OCI-LY7 (cell line): Measurements from ENCODE around the gene USB1. TPM values are rescaled to one million over a fixed set of nuclear protein-coding genes. Genes with fewer than 3 reads are reported as not detected.

Experiments used
- BruUV-seq: library from RNA; stranded (reverse); fragments of 400-500 nt; replicated peaks from 2 replicates; lab custom pipeline; 2021; lab: Mats Ljungman, UMichigan
- CTCF ChIA-PET: fragments of 300-600 bp; sonication (Branson Sonifier 250); formaldehyde crosslinking; loops from one replicate; lab custom pipeline; 2022; ENCODE audit warnings: antibody characterized with exemption; ENCODE audit not compliant: unreplicated experiment; lab: Charles Lee
- POLR2A ChIA-PET: fragments of 300-600 bp; sonication (Branson Sonifier 250); formaldehyde crosslinking; loops from one replicate; lab custom pipeline; 2022; ENCODE audit warnings: antibody characterized with exemption; lab: Charles Lee
- DNase-seq: peaks from one replicate; pipeline ENCODE4 v3.0.0-alpha.2; 2015; ENCODE audit warnings: low spot score
- H2AFZ ChIP-seq: fragments of 200-600 bp; sonication (generic), shearing (Covaris generic); 2 replicates; pipeline ENCODE4 v1.6.1; 2014; ENCODE audit warnings: mild to moderate bottlenecking, antibody characterized with exemption, low read length, moderate library complexity
- H3K27ac ChIP-seq: fragments of 200-600 bp; sonication (generic); 2 replicates; pipeline ENCODE4 v1.5.1; 2014; ENCODE audit warnings: mixed run types, low read depth, mild to moderate bottlenecking, moderate library complexity, low read length, inconsistent platforms; ENCODE audit not compliant: poor library complexity, severe bottlenecking
- H3K36me3 ChIP-seq: fragments of 200-600 bp; sonication (generic); 2 replicates; pipeline ENCODE4 v1.6.1; 2014; ENCODE audit warnings: mild to moderate bottlenecking, antibody characterized with exemption, low read length, moderate library complexity, mixed read lengths; ENCODE audit not compliant: insufficient read depth
- H3K4me1 ChIP-seq: fragments of 200-600 bp; sonication (generic); 2 replicates; pipeline ENCODE4 v1.5.1; 2014; ENCODE audit warnings: mild to moderate bottlenecking, low read length; ENCODE audit not compliant: insufficient read depth, poor library complexity, severe bottlenecking
- H3K4me2 ChIP-seq: fragments of 200-600 bp; sonication (generic); 2 replicates; pipeline ENCODE4 v1.6.1; 2014; ENCODE audit warnings: mild to moderate bottlenecking, low read length
- H3K4me3 ChIP-seq: fragments of 200-600 bp; sonication (generic); 2 replicates; pipeline ENCODE4 v1.5.1; 2014; ENCODE audit warnings: mild to moderate bottlenecking, low read depth, low read length; ENCODE audit not compliant: poor library complexity, severe bottlenecking
- H3K79me2 ChIP-seq: fragments of 200-600 bp; sonication (generic); 2 replicates; pipeline ENCODE4 v1.6.1; 2016; ENCODE audit warnings: low read depth, mild to moderate bottlenecking, low read length, moderate library complexity, mixed read lengths; ENCODE audit not compliant: insufficient read depth
- H3K9me2 ChIP-seq: fragments of 200-600 bp; sonication (generic); 2 replicates; pipeline ENCODE4 v1.6.1; 2016; ENCODE audit warnings: mild to moderate bottlenecking, low read length, mixed read lengths; ENCODE audit not compliant: insufficient read depth
- H3K9me3 ChIP-seq: fragments of 200-600 bp; sonication (generic); 2 replicates; pipeline ENCODE4 v1.6.1; 2014; ENCODE audit warnings: mild to moderate bottlenecking, mixed run types, low read length, mixed read lengths
- H4K20me1 ChIP-seq: fragments of 200-600 bp; sonication (generic); 2 replicates; pipeline ENCODE4 v1.6.1; 2014; ENCODE audit warnings: mild to moderate bottlenecking, antibody characterized with exemption, low read length, moderate library complexity, mixed read lengths; ENCODE audit not compliant: insufficient read depth
- CTCF ChIP-seq: fragments of 200-600 bp; sonication (generic); conservative IDR thresholded peaks from 2 replicates; pipeline ENCODE4 v1.5.1; 2014; ENCODE audit warnings: mild to moderate bottlenecking, antibody characterized with exemption, low read length, moderate library complexity, mixed read lengths
- EZH2phosphoT487 ChIP-seq: fragments of 200-600 bp; sonication (generic); IDR thresholded peaks from 2 replicates; pipeline ENCODE4 v1.6.1; 2018; ENCODE audit warnings: low read depth, borderline replicate concordance, mild to moderate bottlenecking, mixed run types, antibody characterized with exemption, low read length, moderate library complexity, mixed read lengths
- intact Hi-C: fragments of 100-400 bp; cut with micrococcal nuclease; formaldehyde crosslinking; loops from one replicate; pipeline ENCODE4 v1.10.0; 2022; ENCODE audit not compliant: unreplicated experiment
- total RNA-seq, 2 experiments: library from RNA; depleted of rRNA in 1 of 2; stranded (reverse); fragments of >200 nt in 1 of 2; shearing (Covaris generic) in 1 of 2; gene quantifications; 2 replicates each; pipeline ENCODE4 v1.2.3, GENCODE V29; 2014 to 2022

The USB1 gene
- total RNA-seq, 2 experiments from 2014 or later: 12.5 to 48.3 TPM

GRCh38 chr16:58070585-58070984, 69.4 kb downstream of the USB1 start:
- CTCF ChIA-PET: no interaction called here
- intact Hi-C loops: no loop called here
- DNase-seq: no peak
- Histone ChIP-seq H3K4me1 (no peaks in the 10 kb centered on the region), H3K9me3 (no peaks in the 10 kb centered on the region; the same call in 1 of the 2 replicates), H3K27ac (no peak overlapping the region), H3K4me3 (no peak overlapping the region), H3K79me2 (no peaks in the 10 kb centered on the region), H4K20me1 (no peaks in the 10 kb centered on the region), H3K4me2 (no peak overlapping the region), H3K36me3 (no peaks in the 10 kb centered on the region), H2AFZ (no peak overlapping the region), H3K9me2 (no peaks in the 10 kb centered on the region)
- BruUV-seq: no TSS peak
- POLR2A ChIA-PET: no interaction called here
- TF ChIP-seq EZH2phosphoT487 (no peak), CTCF (no peak)

Other genes with a start within 250 kb of the USB1 start
- gene KIFC3, start 198.9 kb upstream of the USB1 start, total RNA-seq (2014; rRNA removed; shearing (Covaris generic)): not detected in 2 replicates
- 0.61 TPM in 1 of 2 replicates, not detected in the other for gene KIFC3, start 198.9 kb upstream of the USB1 start, total RNA-seq (2022)
- not detected in 2 replicates for gene CNGB1, start 30.3 kb upstream of the USB1 start, total RNA-seq (2014; rRNA removed; shearing (Covaris generic))
- not detected in 2 replicates for gene CNGB1, start 30.3 kb upstream of the USB1 start, total RNA-seq (2022)
- gene ZNF319, start 735 bp upstream of the USB1 start, total RNA-seq (2014; rRNA removed; shearing (Covaris generic)): 4.2 and 4.7 TPM in 2 replicates
- gene ZNF319, start 735 bp upstream of the USB1 start, total RNA-seq (2022): 12.7 and 13.0 TPM in 2 replicates
- not detected in 2 replicates for gene MMP15, start 24.3 kb downstream of the USB1 start, total RNA-seq (2014; rRNA removed; shearing (Covaris generic))
- gene MMP15, start 24.3 kb downstream of the USB1 start, total RNA-seq (2022): 0.18 and 0.21 TPM in 2 replicates
- 65.6 and 89.2 TPM in 2 replicates for gene CFAP20, start 128.0 kb downstream of the USB1 start, total RNA-seq (2014; rRNA removed; shearing (Covaris generic))
- gene CFAP20, start 128.0 kb downstream of the USB1 start, total RNA-seq (2022): 46.4 and 46.9 TPM in 2 replicates
- 20.6 and 28.7 TPM in 2 replicates for gene CSNK2A2, start 196.7 kb downstream of the USB1 start, total RNA-seq (2014; rRNA removed; shearing (Covaris generic))
- gene CSNK2A2, start 196.7 kb downstream of the USB1 start, total RNA-seq (2022): 105 and 106 TPM in 2 replicates